Lung (tissue), 12 donors: Measurements from ENCODE around the gene CYGB. TPM values are rescaled to one million over a fixed set of nuclear protein-coding genes. Genes with fewer than 3 reads are reported as not detected.
"Not testable (repeated sequence)": the region's sequence is repeated elsewhere in the genome, so short reads cannot be mapped to it uniquely, and the experiment has no call there.

ENCODE experiments used
- ATAC-seq: fragments of 200-7000 bp; cut with Tn5 transposase; one replicate; pipeline ENCODE4 v1.9.1; 2020; ENCODE audit warnings: moderate number of reproducible peaks; ENCODE audit not compliant: insufficient read depth, low FRiP score
- DNase-seq, 3 donors: peaks; one replicate each; pipeline ENCODE4 v3.0.0-alpha.2; 2013 to 2017
- H3K27ac ChIP-seq, 2 donors: one replicate each; pipeline ENCODE4 v1.5.1; 2013; ENCODE audit warnings: mild to moderate bottlenecking in 2 of 2, moderate library complexity in 2 of 2, control low read depth in 1 of 2, inconsistent platforms in 1 of 2, low read depth in 1 of 2, low read length in 1 of 2
- H3K27me3 ChIP-seq, 3 donors: one replicate each; pipeline ENCODE4 v1.5.1; 2013; ENCODE audit warnings: low read length in 2 of 3; ENCODE audit not compliant: control insufficient read depth in 3 of 3, insufficient read depth in 3 of 3
- H3K36me3 ChIP-seq, 4 donors: one replicate each; pipeline ENCODE4 v1.5.1; 2013; ENCODE audit warnings: low read length in 4 of 4, mild to moderate bottlenecking in 1 of 4, moderate library complexity in 1 of 4; ENCODE audit not compliant: control insufficient read depth in 4 of 4, insufficient read depth in 4 of 4
- H3K4me1 ChIP-seq, 5 donors: one replicate each; pipeline ENCODE4 v1.5.1; 2013; ENCODE audit warnings: low read length in 5 of 5, mild to moderate bottlenecking in 2 of 5, moderate library complexity in 1 of 5; ENCODE audit not compliant: control insufficient read depth in 5 of 5, insufficient read depth in 5 of 5
- H3K4me3 ChIP-seq: one replicate; pipeline ENCODE4 v1.5.1; 2013; ENCODE audit warnings: mild to moderate bottlenecking, control low read depth, moderate library complexity
- H3K9ac ChIP-seq, 2 donors: one replicate each; pipeline ENCODE4 v1.5.1; 2013; ENCODE audit warnings: low read length in 2 of 2, control low read depth in 1 of 2; ENCODE audit not compliant: insufficient read depth in 1 of 2
- H3K9me3 ChIP-seq, 4 donors: one replicate each; pipeline ENCODE4 v1.5.1; 2013; ENCODE audit warnings: low read length in 3 of 4, mild to moderate bottlenecking in 1 of 4, moderate library complexity in 1 of 4; ENCODE audit not compliant: control insufficient read depth in 4 of 4, insufficient read depth in 3 of 4
- CTCF ChIP-seq: IDR thresholded peaks from 2 replicates; pipeline ENCODE4 v1.5.1; 2012; ENCODE audit warnings: mild to moderate bottlenecking; ENCODE audit errors: control extremely low read depth, extremely low read depth
- WGBS, 2 donors: extraction: QIAGEN DNeasy Blood & Tissue Kit; methylation state at CpG; one replicate each; pipeline ENCODE4 v1.1.7; 2013; 5-methylcytosine and 5-hydroxymethylcytosine counted together
- polyA plus RNA-seq, 2 donors: library from polyadenylated mRNA; stranded (reverse); fragments of 200-250 nt; gene quantifications; one replicate each; pipeline ENCODE4 v1.2.1, GENCODE V29; 2013
- total RNA-seq, 2 donors: library from RNA; depleted of rRNA in 1 of 2; stranded (reverse); fragments of >200 nt in 1 of 2; gene quantifications; one replicate each; pipeline ENCODE4 v1.2.1, GENCODE V29; 2014 to 2021
- donor health status: control.
- donor health status: control.
- donor health status: Bipolar disorder and iron deficiency.
- donor health status: healthy.
- donor health status: DM: yes; HTN: yes; CAD: no.

Gene CYGB
- total and polyA plus RNA-seq, 4 donors, result 15.9 to 30.4 (median 20.7) TPM

GRCh38 chr17:76528156-76528527, 9.4 kb downstream of the CYGB start:
- peak overlapping the region; percentile 94 to 96 for H3K27ac ChIP-seq
- H3K4me3 ChIP-seq, result no peak overlapping the region
- 58 to 65% methylated on average over 15 of the region's 15 CpGs for WGBS, 2 donors
- H3K9me3 ChIP-seq, result no peaks in the 10 kb centered on the region
- DNase-seq (peak in 1 of 3 donors; percentile 34), ATAC-seq (no peak)
- H3K4me1 ChIP-seq, result peaks cover 0 to 62% (median 29%) of the 10 kb centered on the region in 5 donors
- peaks cover 0 to 4% (median 0%) of the 10 kb centered on the region in 4 donors for H3K36me3 ChIP-seq
- TF ChIP-seq CTCF, result no peak
- no peak overlapping the region for H3K9ac ChIP-seq
- no peaks in the 10 kb centered on the region for H3K27me3 ChIP-seq

GRCh38 chr17:76527430-76528111, 9.9 kb downstream of the CYGB start:
- H3K4me3 ChIP-seq, result no peak overlapping the region
- peak in 2 of 3 donors; percentile 51 to 62 for DNase-seq
- TF ChIP-seq CTCF, result no peak
- H3K4me1 ChIP-seq, result peaks cover 0 to 66% (median 27%) of the 10 kb centered on the region in 5 donors
- WGBS, 2 donors, result 10 to 16% methylated on average over 26 of the region's 26 CpGs
- no peaks in the 10 kb centered on the region for H3K27me3 ChIP-seq
- ATAC-seq, result peak; percentile 16
- H3K27ac ChIP-seq, result peak overlapping the region; percentile 54 to 74
- peak overlapping the region in 1 of 2 donors; percentile 47 for H3K9ac ChIP-seq
- H3K36me3 ChIP-seq, result no peaks in the 10 kb centered on the region
- H3K9me3 ChIP-seq, result no peaks in the 10 kb centered on the region

- peaks cover 0 to 66% (median 27%) of the 10 kb centered on the region in 5 donors for H3K4me1 ChIP-seq
- H3K36me3 ChIP-seq, DNase-seq, H3K4me3 ChIP-seq, H3K9me3 ChIP-seq, ATAC-seq, H3K27me3 ChIP-seq: not testable (repeated sequence)
- peak overlapping the region; percentile 54 to 74 for H3K27ac ChIP-seq
- H3K9ac ChIP-seq, result peak overlapping the region in 1 of 2 donors; percentile 47
- WGBS, 2 donors, result 69 to 81% methylated on average over 9 of the region's 9 CpGs
These were observed 10.5 kb downstream of the CYGB start for GRCh38 chr17:76527016-76527415.

- peaks cover 0 to 54% (median 23%) of the 10 kb centered on the region in 5 donors for H3K4me1 ChIP-seq
- 86 to 93% methylated on average over 8 of the region's 8 CpGs for WGBS, 2 donors
- not testable (repeated sequence) for H3K4me3 ChIP-seq, H3K27me3 ChIP-seq, DNase-seq, H3K36me3 ChIP-seq, H3K27ac ChIP-seq, H3K9me3 ChIP-seq, ATAC-seq, H3K9ac ChIP-seq
These were observed 12.0 kb downstream of the CYGB start for GRCh38 chr17:76525513-76525833.
